GM10248 (cell line): ENCODE results near the gene SMIM35.

Experiments
- CTCF ChIA-PET: fragments of 300-600 bp; sonication (Branson Sonifier 250); formaldehyde crosslinking; extraction: SDS; loops from one replicate; lab custom pipeline; 2021; ENCODE audit warnings: antibody characterized with exemption; lab: Yijun Ruan, JAX
- POLR2A ChIA-PET: fragments of 350-650 bp; sonication (Branson Sonifier 250); formaldehyde crosslinking; extraction: SDS; loops from one replicate; lab custom pipeline; 2020; ENCODE audit warnings: antibody characterized with exemption; lab: Yijun Ruan, JAX
- DNase-seq: peaks from one replicate; pipeline ENCODE4 v3.0.0; 2012; ENCODE audit errors: extremely low spot score
- TF ChIP-seq, protein P1 (sequence below): IDR thresholded peaks from 2 replicates; pipeline ENCODE4 v1.5.1; 2012; ENCODE audit warnings: mild to moderate bottlenecking, low read depth; ENCODE audit errors: extremely low read depth, missing control alignments, control extremely low read depth

The SMIM35 gene

DNA sequence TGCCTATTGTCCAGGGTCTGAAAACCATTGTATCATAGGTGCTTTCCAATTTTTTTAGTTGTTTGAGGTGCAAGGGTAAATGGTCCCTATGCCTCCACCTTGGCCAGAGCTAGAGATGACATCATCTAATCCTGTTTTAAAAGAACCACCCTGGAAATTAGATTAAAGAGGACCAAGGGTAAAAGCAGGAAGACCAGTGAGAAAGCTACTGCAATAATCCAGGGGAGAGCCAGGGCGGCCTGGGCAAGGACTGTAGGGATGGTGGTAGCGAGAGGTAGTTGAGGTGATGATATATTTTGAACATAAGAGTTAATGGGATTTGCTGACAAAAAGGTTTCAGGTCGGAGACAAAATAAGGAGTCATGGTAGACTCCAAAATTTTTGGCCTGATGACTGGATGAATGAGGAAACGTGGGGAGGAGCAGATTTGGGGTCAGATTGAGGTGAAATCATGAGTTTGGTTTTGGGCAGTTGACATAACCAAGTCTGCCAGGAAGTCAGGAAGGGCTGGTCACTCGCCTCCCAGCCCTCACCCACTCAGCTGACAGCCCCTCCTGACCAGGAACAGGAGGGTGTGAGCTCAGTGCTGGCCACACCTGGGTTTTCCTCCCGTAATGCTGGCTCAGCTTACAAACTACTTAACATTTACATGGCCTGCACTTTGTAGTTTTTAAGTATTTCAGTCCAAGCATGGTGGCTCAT lies 42.9 kb upstream of the SMIM35 start:
- POLR2A ChIA-PET = no interaction called here
- TF ChIP-seq, protein P1, sequence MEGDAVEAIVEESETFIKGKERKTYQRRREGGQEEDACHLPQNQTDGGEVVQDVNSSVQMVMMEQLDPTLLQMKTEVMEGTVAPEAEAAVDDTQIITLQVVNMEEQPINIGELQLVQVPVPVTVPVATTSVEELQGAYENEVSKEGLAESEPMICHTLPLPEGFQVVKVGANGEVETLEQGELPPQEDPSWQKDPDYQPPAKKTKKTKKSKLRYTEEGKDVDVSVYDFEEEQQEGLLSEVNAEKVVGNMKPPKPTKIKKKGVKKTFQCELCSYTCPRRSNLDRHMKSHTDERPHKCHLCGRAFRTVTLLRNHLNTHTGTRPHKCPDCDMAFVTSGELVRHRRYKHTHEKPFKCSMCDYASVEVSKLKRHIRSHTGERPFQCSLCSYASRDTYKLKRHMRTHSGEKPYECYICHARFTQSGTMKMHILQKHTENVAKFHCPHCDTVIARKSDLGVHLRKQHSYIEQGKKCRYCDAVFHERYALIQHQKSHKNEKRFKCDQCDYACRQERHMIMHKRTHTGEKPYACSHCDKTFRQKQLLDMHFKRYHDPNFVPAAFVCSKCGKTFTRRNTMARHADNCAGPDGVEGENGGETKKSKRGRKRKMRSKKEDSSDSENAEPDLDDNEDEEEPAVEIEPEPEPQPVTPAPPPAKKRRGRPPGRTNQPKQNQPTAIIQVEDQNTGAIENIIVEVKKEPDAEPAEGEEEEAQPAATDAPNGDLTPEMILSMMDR = no peak
- CTCF ChIA-PET = interaction anchor here (0.8 kb wide), 1 partner anchor 11 kb away, joined by 3 read pairs; no protein-coding TSS in a partner anchor
- DNase-seq = no peak

- TF ChIP-seq, protein P1 = no peak
- POLR2A ChIA-PET = no interaction called here
- no peak for DNase-seq
- CTCF ChIA-PET = interaction anchor here (0.8 kb wide), 1 partner anchor 10 kb away, joined by 3 read pairs; no protein-coding TSS in a partner anchor
Measured at GRCh38 chr11:118128721-118129470, 42.1 kb upstream of the SMIM35 start.

DNA sequence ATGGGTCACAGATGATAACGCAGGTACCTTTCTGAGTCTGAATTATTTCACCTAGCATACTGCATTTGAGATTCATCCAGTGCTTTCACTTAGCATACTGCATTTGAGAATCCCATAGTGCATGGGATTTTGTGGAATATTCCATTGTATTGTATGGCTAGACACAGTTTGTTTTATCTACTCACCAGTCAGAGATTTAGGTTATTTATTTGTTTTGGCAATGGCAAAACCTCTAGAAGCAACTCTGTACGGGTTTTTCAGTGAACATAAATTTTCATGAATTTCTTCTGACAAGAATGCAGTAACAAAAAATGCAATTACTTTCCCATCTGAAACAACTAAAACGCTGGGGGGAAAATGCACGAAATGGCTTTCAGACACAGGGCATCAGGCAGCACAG lies 41.5 kb upstream of the SMIM35 start:
- ChIA-PET CTCF (no interaction called here), POLR2A (no interaction called here)
- TF ChIP-seq, protein P1 = no peak
- no peak for DNase-seq

DNA sequence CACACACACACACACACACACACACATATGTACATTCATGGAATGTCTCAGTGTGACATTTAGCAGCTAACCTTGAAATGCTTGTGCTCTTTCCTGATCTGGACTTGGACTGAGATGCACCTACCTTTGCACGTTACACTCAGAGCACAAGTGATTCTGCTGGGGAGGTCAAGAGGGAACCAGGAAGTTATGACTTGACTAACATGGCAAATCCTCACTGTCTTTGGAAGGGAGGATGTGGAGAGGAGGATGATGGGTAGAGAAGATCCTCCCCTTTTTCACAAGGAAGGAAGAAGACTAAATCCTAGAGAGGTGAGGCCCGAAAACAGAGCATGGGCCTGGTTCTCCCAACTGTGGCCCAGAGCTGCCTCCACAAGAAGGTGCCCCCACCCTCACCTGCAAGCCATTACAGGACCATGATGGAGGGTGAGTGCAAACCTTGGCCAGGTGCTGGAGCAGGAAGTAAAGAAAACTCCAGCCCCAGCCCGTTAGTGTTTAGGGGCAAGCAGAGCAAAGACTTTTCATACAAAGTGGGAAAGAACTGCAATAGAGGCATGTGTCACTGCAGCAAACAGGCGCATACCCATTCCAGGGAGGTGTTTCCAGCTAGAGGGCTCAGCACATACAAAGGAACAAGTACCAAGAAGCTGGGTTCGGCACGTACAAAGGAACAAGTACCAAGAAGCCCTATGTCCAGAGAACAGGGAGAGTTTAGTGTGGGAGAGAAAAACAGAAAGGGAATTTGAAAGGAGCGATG lies 39.5 kb upstream of the SMIM35 start:
- CTCF ChIA-PET = no interaction called here
- TF ChIP-seq, protein P1 = no peak
- POLR2A ChIA-PET = no interaction called here
- DNase-seq = no peak

- CTCF ChIA-PET = interaction anchor here (1.0 to 1.9 kb wide), 2 partner anchors 9 to 47 kb away, joined by 3 to 6 read pairs; no protein-coding TSS in a partner anchor
- DNase-seq = no peak
- TF ChIP-seq, protein P1 = no peak
- POLR2A ChIA-PET = no interaction called here
Measured at GRCh38 chr11:118124929-118125535, 38.3 kb upstream of the SMIM35 start.

DNA sequence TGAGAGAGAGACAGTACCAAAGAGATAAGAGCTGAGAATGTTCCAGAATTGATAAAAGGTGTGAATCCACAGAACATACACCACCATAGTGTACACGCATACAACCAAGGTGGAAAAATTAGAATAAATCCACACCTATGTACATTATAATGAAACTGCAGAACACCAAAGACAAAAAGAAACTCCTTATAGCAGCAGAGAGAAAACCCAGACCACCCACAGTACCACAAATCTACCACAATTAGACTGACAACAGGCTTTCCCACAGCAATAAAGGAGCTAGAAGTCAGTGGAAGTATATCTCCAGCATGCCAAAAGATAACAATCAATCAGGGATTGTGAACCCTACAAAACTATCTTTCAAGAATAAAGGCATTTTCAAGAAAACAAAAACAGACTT lies 34.0 kb upstream of the SMIM35 start:
- POLR2A ChIA-PET = no interaction called here
- TF ChIP-seq, protein P1 = no peak
- DNase-seq = no peak
- CTCF ChIA-PET = interaction anchor here (1.7 kb wide), 1 partner anchor 11 kb away, joined by 5 read pairs; no protein-coding TSS in a partner anchor
